Activated T-cell treated with anti-CD3 and anti-CD28 coated beads, Interleukin-2, amount 50 U/mL, for 24 hours (primary cell): ENCODE measurements around the gene PTMS.

ENCODE experiments used
- DNase-seq: peaks from one replicate; pipeline ENCODE4 v3.0.0-alpha.2; 2020
- H3K27ac Mint-ChIP-seq: 2 replicates; pipeline ENCODE4 v1.8.0; 2020; ENCODE audit warnings: mild to moderate bottlenecking, mixed read lengths
- H3K27me3 Mint-ChIP-seq: 2 replicates; pipeline ENCODE4 v1.8.0; 2020; ENCODE audit warnings: mixed read lengths
- H3K36me3 Mint-ChIP-seq: 2 replicates; pipeline ENCODE4 v1.8.0; 2020; ENCODE audit warnings: low read depth, mixed read lengths
- H3K4me1 Mint-ChIP-seq: 2 replicates; pipeline ENCODE4 v1.8.0; 2020; ENCODE audit warnings: low read depth, mixed read lengths
- H3K4me3 Mint-ChIP-seq: 2 replicates; pipeline ENCODE4 v1.8.0; 2020; ENCODE audit warnings: mild to moderate bottlenecking, moderate library complexity, mixed read lengths
- H3K9me3 Mint-ChIP-seq: 2 replicates; pipeline ENCODE4 v1.8.0; 2020; ENCODE audit warnings: mixed read lengths

The PTMS gene

GRCh38 chr12:6772726-6773589 is 6.8 kb downstream of the PTMS start:
- Mint-ChIP-seq H3K4me3 (peak overlapping the region; percentile 94), H3K36me3 (peaks cover 64% of the 10 kb centered on the region), H3K4me1 (peaks cover 81% of the 10 kb centered on the region), H3K27ac (peak overlapping the region; percentile 93), H3K9me3 (no peaks in the 10 kb centered on the region), H3K27me3 (peaks cover 21% of the 10 kb centered on the region)
- no peak for DNase-seq

GRCh38 chr12:6773590-6774351 is 7.6 kb downstream of the PTMS start:
- H3K4me1 Mint-ChIP-seq = peaks cover 83% of the 10 kb centered on the region
- peak; percentile 81 for DNase-seq
- H3K27me3 Mint-ChIP-seq = peaks cover 12% of the 10 kb centered on the region
- H3K4me3 Mint-ChIP-seq = peak overlapping the region; percentile 94
- peaks cover 72% of the 10 kb centered on the region for H3K36me3 Mint-ChIP-seq
- H3K9me3 Mint-ChIP-seq = no peaks in the 10 kb centered on the region
- peak overlapping the region; percentile 96 for H3K27ac Mint-ChIP-seq

GRCh38 chr12:6774499-6775062 is 8.4 kb downstream of the PTMS start:
- Mint-ChIP-seq H3K27me3 (peaks cover 6% of the 10 kb centered on the region), H3K4me3 (peak overlapping the region; percentile 94), H3K4me1 (peaks cover 87% of the 10 kb centered on the region), H3K36me3 (peaks cover 74% of the 10 kb centered on the region), H3K27ac (peak overlapping the region; percentile 96), H3K9me3 (no peaks in the 10 kb centered on the region)
- DNase-seq = peak; percentile 60

GRCh38 chr12:6775185-6776174 is 9.3 kb downstream of the PTMS start:
- DNase-seq = no peak
- Mint-ChIP-seq H3K4me1 (peaks cover 89% of the 10 kb centered on the region), H3K27ac (peak overlapping the region; percentile 96), H3K4me3 (peak overlapping the region; percentile 94), H3K9me3 (no peaks in the 10 kb centered on the region), H3K36me3 (peaks cover 69% of the 10 kb centered on the region), H3K27me3 (peaks cover 3% of the 10 kb centered on the region)

GRCh38 chr12:6777386-6777785 is 11.2 kb downstream of the PTMS start:
- Mint-ChIP-seq H3K27ac (peak overlapping the region; percentile 30), H3K27me3 (no peaks in the 10 kb centered on the region), H3K4me3 (peak overlapping the region; percentile 76), H3K4me1 (peaks cover 84% of the 10 kb centered on the region), H3K36me3 (peaks cover 60% of the 10 kb centered on the region), H3K9me3 (no peaks in the 10 kb centered on the region)
- DNase-seq = no peak

GRCh38 chr12:6778217-6778573 is 12.0 kb downstream of the PTMS start:
- Mint-ChIP-seq H3K4me1 (peaks cover 86% of the 10 kb centered on the region), H3K36me3 (peaks cover 53% of the 10 kb centered on the region), H3K27ac (peak overlapping the region; percentile 91), H3K9me3 (no peaks in the 10 kb centered on the region), H3K4me3 (peak overlapping the region; percentile 76), H3K27me3 (no peaks in the 10 kb centered on the region)
- DNase-seq = no peak

- Mint-ChIP-seq H3K4me3 (peak overlapping the region; percentile 76), H3K27me3 (no peaks in the 10 kb centered on the region), H3K36me3 (peaks cover 49% of the 10 kb centered on the region), H3K4me1 (peaks cover 89% of the 10 kb centered on the region), H3K27ac (peak overlapping the region; percentile 91), H3K9me3 (no peaks in the 10 kb centered on the region)
- peak; percentile 90 for DNase-seq
These were observed 12.7 kb downstream of the PTMS start for GRCh38 chr12:6778574-6779550.

GRCh38 chr12:6779708-6780432 is 13.7 kb downstream of the PTMS start:
- Mint-ChIP-seq H3K36me3 (peaks cover 39% of the 10 kb centered on the region), H3K27me3 (no peaks in the 10 kb centered on the region), H3K4me1 (peaks cover 90% of the 10 kb centered on the region), H3K4me3 (peak overlapping the region; percentile 57), H3K27ac (peak overlapping the region; percentile 91), H3K9me3 (no peaks in the 10 kb centered on the region)
- no peak for DNase-seq

GRCh38 chr12:6780573-6780972 is 14.4 kb downstream of the PTMS start:
- H3K27ac Mint-ChIP-seq = peak overlapping the region; percentile 91
- H3K9me3 Mint-ChIP-seq = no peaks in the 10 kb centered on the region
- peaks cover 32% of the 10 kb centered on the region for H3K36me3 Mint-ChIP-seq
- peak overlapping the region; percentile 57 for H3K4me3 Mint-ChIP-seq
- no peaks in the 10 kb centered on the region for H3K27me3 Mint-ChIP-seq
- H3K4me1 Mint-ChIP-seq = peaks cover 88% of the 10 kb centered on the region
- DNase-seq = no peak

- Mint-ChIP-seq H3K27ac (peak overlapping the region; percentile 59), H3K27me3 (no peaks in the 10 kb centered on the region), H3K9me3 (no peaks in the 10 kb centered on the region), H3K36me3 (peaks cover 18% of the 10 kb centered on the region), H3K4me1 (peaks cover 87% of the 10 kb centered on the region), H3K4me3 (peak overlapping the region; percentile 33)
- no peak for DNase-seq
These were observed 16.0 kb downstream of the PTMS start for GRCh38 chr12:6782119-6782518.

GRCh38 chr12:6782850-6783566 is 16.8 kb downstream of the PTMS start:
- Mint-ChIP-seq H3K9me3 (no peaks in the 10 kb centered on the region), H3K27ac (peak overlapping the region; percentile 77), H3K4me1 (peaks cover 82% of the 10 kb centered on the region), H3K4me3 (peak overlapping the region; percentile 39), H3K27me3 (no peaks in the 10 kb centered on the region), H3K36me3 (peaks cover 9% of the 10 kb centered on the region)
- DNase-seq = no peak

GRCh38 chr12:6783828-6784227 is 17.7 kb downstream of the PTMS start:
- no peak for DNase-seq
- Mint-ChIP-seq H3K27me3 (no peaks in the 10 kb centered on the region), H3K27ac (peak overlapping the region; percentile 61), H3K4me3 (no peak overlapping the region), H3K36me3 (peaks cover under 1% of the 10 kb centered on the region), H3K9me3 (no peaks in the 10 kb centered on the region), H3K4me1 (peaks cover 82% of the 10 kb centered on the region)
